ENCODE results near the gene TRAPPC13.

GRCh38 chr5:65708145-65708544 is 83.3 kb downstream of the TRAPPC13 start:
- TF ChIP-seq CTCF (IDR thresholded peaks at IDR 0.05; ENCODE audit: insufficient read depth, low read length), result no peak
- TF ChIP-seq REST (IDR thresholded peaks at IDR 0.05; ENCODE audit: insufficient replicate concordance, low read depth), result no peak
- no peak for TF ChIP-seq POLR2AphosphoS5 (IDR thresholded peaks at IDR 0.05; ENCODE audit: low read depth)
- no peak for TF ChIP-seq GABPA (IDR thresholded peaks at IDR 0.05; ENCODE audit: low read depth)
- TF ChIP-seq SPI1 (IDR thresholded peaks at IDR 0.05; ENCODE audit: borderline replicate concordance, low read depth), result no peak
